ENCODE measurements around the gene TTC28.

GRCh38 chr22:28381429-28382167 lies 298.0 kb downstream of the TTC28 start:
- TF ChIP-seq CTCF (IDR thresholded peaks at IDR 0.05; ENCODE audit: insufficient read depth, low read length, poor library complexity, severe bottlenecking) (no peak), EZH2phosphoT487 (conservative IDR thresholded peaks at IDR 0.05; ENCODE audit: low read length) (no peak)

Data from SU-DHL-6 (cell line).